Measurements from ENCODE around the gene INPP5A. TPM values are rescaled to one million over a fixed set of nuclear protein-coding genes. Genes with fewer than 3 reads are reported as not detected.
"Not testable (repeated sequence)": the region's sequence is repeated elsewhere in the genome, so short reads cannot be mapped to it uniquely, and the experiment has no call there.

Gene INPP5A
- total RNA-seq, 4 donors from 2014 or later, result 31.2 to 51.8 (median 41.5) TPM

- no peak for DNase-seq (ENCODE audit: low spot score in 2 of 2)
- no peak overlapping the region for H3K4me3 ChIP-seq (ENCODE audit: low read depth, poor library complexity, severe bottlenecking)
- intact Hi-C loops (cut with DNase I; ENCODE audit: low total_unique reads), result no loop called here
- 85 to 98% methylated on average over 20 to 21 of the region's 21 CpGs for WGBS, 2 donors
- TF ChIP-seq CTCF (IDR thresholded peaks at IDR 0.05) (no peak), POLR2A (IDR thresholded peaks at IDR 0.05) (no peak)
Observed at GRCh38 chr10:132597654-132598053, 60.1 kb downstream of the INPP5A start.

GRCh38 chr10:132599023-132599618 is 61.5 kb downstream of the INPP5A start:
- H3K4me3 ChIP-seq (ENCODE audit: low read depth, poor library complexity, severe bottlenecking); DNase-seq (ENCODE audit: low spot score in 2 of 2); intact Hi-C loops (cut with DNase I; ENCODE audit: low total_unique reads): not testable (repeated sequence)
- 89 to 96% methylated on average over 9 of the region's 9 CpGs for WGBS, 2 donors

- WGBS, 2 donors, result 96 to 100% methylated on average over 3 of the region's 3 CpGs
- TF ChIP-seq CTCF (IDR thresholded peaks at IDR 0.05) (no peak), POLR2A (IDR thresholded peaks at IDR 0.05) (no peak)
- no peak overlapping the region for H3K4me3 ChIP-seq (ENCODE audit: low read depth, poor library complexity, severe bottlenecking)
- intact Hi-C loops (cut with DNase I; ENCODE audit: low total_unique reads), result no loop called here
- no peak for DNase-seq (ENCODE audit: low spot score in 2 of 2)
Observed at GRCh38 chr10:132599732-132600131, 62.1 kb downstream of the INPP5A start.

GRCh38 chr10:132600416-132600815 is 62.8 kb downstream of the INPP5A start:
- H3K4me3 ChIP-seq (ENCODE audit: low read depth, poor library complexity, severe bottlenecking), result no peak overlapping the region
- TF ChIP-seq POLR2A (IDR thresholded peaks at IDR 0.05), result no peak
- TF ChIP-seq CTCF (IDR thresholded peaks at IDR 0.05), result no peak
- whole genome bisulfite sequencing, 2 donors, result 82 to 96% methylated on average over 3 of the region's 3 CpGs
- intact Hi-C loops (cut with DNase I; ENCODE audit: low total_unique reads), result no loop called here
- DNase-seq (ENCODE audit: low spot score in 2 of 2), result no peak

GRCh38 chr10:132601567-132601966 is 64.0 kb downstream of the INPP5A start:
- H3K4me3 ChIP-seq (ENCODE audit: low read depth, poor library complexity, severe bottlenecking), result no peak overlapping the region
- no peak for DNase-seq (ENCODE audit: low spot score in 2 of 2)
- WGBS, 2 donors, result 79 to 82% methylated on average over 1 of the region's 1 CpG
- intact Hi-C loops (cut with DNase I; ENCODE audit: low total_unique reads), result no loop called here
- no peak for TF ChIP-seq CTCF (IDR thresholded peaks at IDR 0.05)
- TF ChIP-seq POLR2A (IDR thresholded peaks at IDR 0.05), result no peak

- TF ChIP-seq CTCF (IDR thresholded peaks at IDR 0.05), result no peak
- TF ChIP-seq POLR2A (IDR thresholded peaks at IDR 0.05), result no peak
- 94 to 96% methylated on average over 6 of the region's 6 CpGs for WGBS, 2 donors
- intact Hi-C loops (cut with DNase I; ENCODE audit: low total_unique reads), result no loop called here
- no peak overlapping the region for H3K4me3 ChIP-seq (ENCODE audit: low read depth, poor library complexity, severe bottlenecking)
- DNase-seq (ENCODE audit: low spot score in 2 of 2), result no peak
Observed at GRCh38 chr10:132602614-132603013, 65.0 kb downstream of the INPP5A start.

Measured in lower leg skin (tissue), 4 donors.